ENCODE results near the gene LY6G5B.
"Not testable (repeated sequence)": the region's sequence is repeated elsewhere in the genome, so short reads cannot be mapped to it uniquely, and the experiment has no call there.

The LY6G5B gene

GRCh38 chr6:31691564-31692108 lies 21.9 kb downstream of the LY6G5B start:
- no peak for DNase-seq

GRCh38 chr6:31692353-31692752 lies 22.6 kb downstream of the LY6G5B start:
- no peak for DNase-seq

- DNase-seq, result no peak
These were observed 23.1 kb downstream of the LY6G5B start for GRCh38 chr6:31692886-31693285.

GRCh38 chr6:31693535-31693934 lies 23.8 kb downstream of the LY6G5B start:
- no peak for DNase-seq

- DNase-seq, result no peak
These were observed 27.8 kb downstream of the LY6G5B start for GRCh38 chr6:31697555-31697954.

GRCh38 chr6:31700740-31701401 lies 31.1 kb downstream of the LY6G5B start:
- no peak for DNase-seq

- DNase-seq, result no peak
These were observed 32.1 kb downstream of the LY6G5B start for GRCh38 chr6:31701666-31702404.

GRCh38 chr6:31702405-31702818 lies 32.6 kb downstream of the LY6G5B start:
- peak; percentile 33 for DNase-seq

- DNase-seq, result peak; percentile 98
These were observed 33.3 kb downstream of the LY6G5B start, which contains the start of gene ABHD16A for GRCh38 chr6:31702819-31703716. Gene ABHD16A (minus strand): TSS chr6:31703324. CDS start chr6:31703281, 43 bp downstream.

GRCh38 chr6:31705931-31706330 lies 36.2 kb downstream of the LY6G5B start:
- no peak for DNase-seq

- no peak for DNase-seq
These were observed 36.8 kb downstream of the LY6G5B start, which contains the start of gene LY6G6F for GRCh38 chr6:31706599-31706998. Gene LY6G6F (plus strand): TSS chr6:31706866. CDS start chr6:31706907, 41 bp downstream.

- no peak for DNase-seq
These were observed 37.9 kb downstream of the LY6G5B start for GRCh38 chr6:31707701-31708100.

GRCh38 chr6:31708224-31708623 lies 38.4 kb downstream of the LY6G5B start:
- DNase-seq, result no peak

GRCh38 chr6:31709157-31709556 lies 39.4 kb downstream of the LY6G5B start:
- not testable (repeated sequence) for DNase-seq

- DNase-seq, result no peak
These were observed 40.9 kb downstream of the LY6G5B start for GRCh38 chr6:31710523-31711219.

- DNase-seq, result no peak
These were observed 41.5 kb downstream of the LY6G5B start for GRCh38 chr6:31711233-31711632.

GRCh38 chr6:31712296-31712695 lies 42.5 kb downstream of the LY6G5B start:
- no peak for DNase-seq

- DNase-seq, result no peak
These were observed 43.7 kb downstream of the LY6G5B start for GRCh38 chr6:31713465-31713864.

- peak; percentile 6 for DNase-seq
These were observed 44.4 kb downstream of the LY6G5B start for GRCh38 chr6:31713991-31714684.

- no peak for DNase-seq
These were observed 45.5 kb downstream of the LY6G5B start, which contains the start of gene LY6G6D for GRCh38 chr6:31715022-31715958. Gene LY6G6D (plus strand): TSS chr6:31715348. CDS start chr6:31715356, 8 bp downstream.

Data from NCI-H345 (cell line).